ENCODE data around the gene CLIP3.
A peak's percentile ranks its signal among the peaks of the same experiment; 100 is the strongest.

The CLIP3 gene

GRCh38 chr19:36067681-36068080 is 35.0 kb upstream of the CLIP3 start:
- Histone ChIP-seq H3K27ac (ENCODE audit: low read length) (no peak overlapping the region), H3K36me3 (replicated peaks; ENCODE audit: low read depth, low read length) (peaks cover 46% of the 10 kb centered on the region), H4K20me1 (ENCODE audit: insufficient read depth, low read length) (0 out of 2 replicates have a peak, but pooled peaks cover 3% of the 10 kb centered on the region), H3K4me2 (ENCODE audit: low read length) (no peak overlapping the region), H3K4me1 (ENCODE audit: low read length) (no peaks in the 10 kb centered on the region), H3K4me3 (ENCODE audit: low read length) (no peak overlapping the region), H2AFZ (ENCODE audit: low read depth, low read length) (no peak overlapping the region), H3K79me2 (ENCODE audit: low read length) (no peaks in the 10 kb centered on the region), H3K27me3 (ENCODE audit: low read depth, low read length) (no peaks in the 10 kb centered on the region), H3K9me3 (ENCODE audit: insufficient read depth, low read length) (no peaks in the 10 kb centered on the region), H3K9ac (ENCODE audit: low read length) (no peak overlapping the region)
- TF ChIP-seq, protein P1, sequence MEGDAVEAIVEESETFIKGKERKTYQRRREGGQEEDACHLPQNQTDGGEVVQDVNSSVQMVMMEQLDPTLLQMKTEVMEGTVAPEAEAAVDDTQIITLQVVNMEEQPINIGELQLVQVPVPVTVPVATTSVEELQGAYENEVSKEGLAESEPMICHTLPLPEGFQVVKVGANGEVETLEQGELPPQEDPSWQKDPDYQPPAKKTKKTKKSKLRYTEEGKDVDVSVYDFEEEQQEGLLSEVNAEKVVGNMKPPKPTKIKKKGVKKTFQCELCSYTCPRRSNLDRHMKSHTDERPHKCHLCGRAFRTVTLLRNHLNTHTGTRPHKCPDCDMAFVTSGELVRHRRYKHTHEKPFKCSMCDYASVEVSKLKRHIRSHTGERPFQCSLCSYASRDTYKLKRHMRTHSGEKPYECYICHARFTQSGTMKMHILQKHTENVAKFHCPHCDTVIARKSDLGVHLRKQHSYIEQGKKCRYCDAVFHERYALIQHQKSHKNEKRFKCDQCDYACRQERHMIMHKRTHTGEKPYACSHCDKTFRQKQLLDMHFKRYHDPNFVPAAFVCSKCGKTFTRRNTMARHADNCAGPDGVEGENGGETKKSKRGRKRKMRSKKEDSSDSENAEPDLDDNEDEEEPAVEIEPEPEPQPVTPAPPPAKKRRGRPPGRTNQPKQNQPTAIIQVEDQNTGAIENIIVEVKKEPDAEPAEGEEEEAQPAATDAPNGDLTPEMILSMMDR (IDR thresholded peaks at IDR 0.05; ENCODE audit: low read depth, low read length), result no peak
- TF ChIP-seq EZH2phosphoT487 (IDR thresholded peaks at IDR 0.05; ENCODE audit: low read depth), result no peak

- Histone ChIP-seq H4K20me1 (ENCODE audit: insufficient read depth, low read length) (0 out of 2 replicates have a peak, but pooled peaks cover 3% of the 10 kb centered on the region), H3K79me2 (ENCODE audit: low read length) (no peaks in the 10 kb centered on the region), H3K9ac (ENCODE audit: low read length) (no peak overlapping the region), H3K27me3 (ENCODE audit: low read depth, low read length) (no peaks in the 10 kb centered on the region), H3K9me3 (ENCODE audit: insufficient read depth, low read length) (no peaks in the 10 kb centered on the region), H3K27ac (ENCODE audit: low read length) (no peak overlapping the region), H3K36me3 (replicated peaks; ENCODE audit: low read depth, low read length) (peaks cover 42% of the 10 kb centered on the region), H3K4me3 (ENCODE audit: low read length) (no peak overlapping the region), H3K4me2 (ENCODE audit: low read length) (no peak overlapping the region), H3K4me1 (ENCODE audit: low read length) (no peaks in the 10 kb centered on the region), H2AFZ (ENCODE audit: low read depth, low read length) (no peak overlapping the region)
- TF ChIP-seq, protein P1 (IDR thresholded peaks at IDR 0.05; ENCODE audit: low read depth, low read length), result no peak
- TF ChIP-seq EZH2phosphoT487 (IDR thresholded peaks at IDR 0.05; ENCODE audit: low read depth), result no peak
These were observed 32.2 kb upstream of the CLIP3 start for GRCh38 chr19:36064826-36065225.

- Histone ChIP-seq H3K36me3 (replicated peaks; ENCODE audit: low read depth, low read length) (peaks cover 28% of the 10 kb centered on the region), H3K27ac (ENCODE audit: low read length) (no peak overlapping the region)
- TF ChIP-seq EZH2phosphoT487 (IDR thresholded peaks at IDR 0.05; ENCODE audit: low read depth), result no peak
- TF ChIP-seq, protein P1 (IDR thresholded peaks at IDR 0.05; ENCODE audit: low read depth, low read length), result no peak
These were observed 28.7 kb upstream of the CLIP3 start for GRCh38 chr19:36061367-36061766.

GRCh38 chr19:36060430-36060829 is 27.8 kb upstream of the CLIP3 start:
- Histone ChIP-seq H3K79me2 (ENCODE audit: low read length) (peaks cover 27% of the 10 kb centered on the region), H4K20me1 (ENCODE audit: insufficient read depth, low read length) (0 out of 2 replicates have a peak, but pooled peaks cover 3% of the 10 kb centered on the region), H3K9me3 (ENCODE audit: insufficient read depth, low read length) (no peaks in the 10 kb centered on the region), H3K27me3 (ENCODE audit: low read depth, low read length) (no peaks in the 10 kb centered on the region), H3K4me3 (ENCODE audit: low read length) (no peak overlapping the region), H2AFZ (ENCODE audit: low read depth, low read length) (no peak overlapping the region), H3K4me2 (ENCODE audit: low read length) (no peak overlapping the region), H3K9ac (ENCODE audit: low read length) (no peak overlapping the region), H3K4me1 (ENCODE audit: low read length) (peaks cover 5% of the 10 kb centered on the region), H3K27ac (ENCODE audit: low read length) (no peak overlapping the region), H3K36me3 (replicated peaks; ENCODE audit: low read depth, low read length) (peaks cover 23% of the 10 kb centered on the region)
- TF ChIP-seq, protein P1 (IDR thresholded peaks at IDR 0.05; ENCODE audit: low read depth, low read length), result peak; percentile 51
- no peak for TF ChIP-seq EZH2phosphoT487 (IDR thresholded peaks at IDR 0.05; ENCODE audit: low read depth)

More at GRCh38 chr19:36061367-36061766, 28.7 kb upstream of the CLIP3 start:
- no peak overlapping the region for H2AFZ ChIP-seq (ENCODE audit: low read depth, low read length)
- H3K4me1 ChIP-seq (ENCODE audit: low read length), result no peaks in the 10 kb centered on the region
- H3K27me3 ChIP-seq (ENCODE audit: low read depth, low read length), result no peaks in the 10 kb centered on the region
- H3K9ac ChIP-seq (ENCODE audit: low read length), result no peak overlapping the region
- H3K9me3 ChIP-seq (ENCODE audit: insufficient read depth, low read length), result no peaks in the 10 kb centered on the region
- H3K4me2 ChIP-seq (ENCODE audit: low read length), result no peak overlapping the region
- 0 out of 2 replicates have a peak, but pooled peaks cover 3% of the 10 kb centered on the region for H4K20me1 ChIP-seq (ENCODE audit: insufficient read depth, low read length)
- peaks cover 18% of the 10 kb centered on the region for H3K79me2 ChIP-seq (ENCODE audit: low read length)
- no peak overlapping the region for H3K4me3 ChIP-seq (ENCODE audit: low read length)

Measured in OCI-LY3 (cell line).